ENCODE measurements around the gene PAK5. TPM values are rescaled to one million over a fixed set of nuclear protein-coding genes. Genes with fewer than 3 reads are reported as not detected.

Gene PAK5
- total RNA-seq, 5 donors from 2014 or later (not counting 1 experiment from before 2014, with no cell fraction given), result not detected

DNA sequence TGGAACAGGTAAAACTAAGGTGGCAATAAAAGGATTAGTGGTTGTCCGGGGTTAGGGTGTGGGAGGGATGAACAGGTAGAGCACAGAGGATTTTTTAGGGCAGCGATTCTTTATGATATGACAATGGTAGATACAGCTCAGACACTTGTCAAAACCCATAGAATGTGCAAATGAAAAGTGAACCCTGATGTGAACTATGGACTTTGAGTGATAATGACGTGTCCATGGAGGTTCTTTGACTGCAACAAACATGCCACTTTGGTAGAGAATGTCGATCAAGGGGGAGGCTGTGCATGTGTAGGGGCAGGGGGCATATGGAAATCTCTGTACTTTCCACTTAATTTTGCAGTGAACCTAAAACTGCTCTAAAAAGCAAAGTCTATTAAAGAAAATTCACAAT lies 223.8 kb downstream of the PAK5 start:
- H3K27ac Mint-ChIP-seq, result no peak overlapping the region
- H3K27ac ChIP-seq (ENCODE audit: low read length), result no peak overlapping the region
- DNase-seq (no peak), ATAC-seq (replicated peaks in 1 of 4) (no peak)
- no peaks in the 10 kb centered on the region for H3K4me1 ChIP-seq (ENCODE audit: control insufficient read depth in 1 of 2, extremely low read depth in 1 of 2, insufficient read depth in 2 of 2, low read length in 2 of 2)
- no peaks in the 10 kb centered on the region for H3K9me3 ChIP-seq
- H3K4me3 Mint-ChIP-seq, result no peak overlapping the region
- ChIA-PET CTCF (no interaction called here), POLR2A (no interaction called here)
- no peaks in the 10 kb centered on the region for H3K4me1 Mint-ChIP-seq
- WGBS (ENCODE audit: insufficient coverage), result 43% methylated on average over 2 of the region's 4 CpGs
- H3K36me3 Mint-ChIP-seq, result no peaks in the 10 kb centered on the region
- peaks cover 0 to 13% of the 10 kb centered on the region in 2 donors for H3K27me3 Mint-ChIP-seq
- no peaks in the 10 kb centered on the region for H3K36me3 ChIP-seq (ENCODE audit: control insufficient read depth in 2 of 2, extremely low read depth in 1 of 2, insufficient read depth in 1 of 2, low read length in 1 of 2)
- no peaks in the 10 kb centered on the region for H3K9me3 Mint-ChIP-seq
- no peak overlapping the region for H3K4me3 ChIP-seq (ENCODE audit: control insufficient read depth in 1 of 2, extremely low read depth in 1 of 2, low read length in 1 of 2)
- H3K27me3 ChIP-seq (replicated peaks in 1 of 2; ENCODE audit: control insufficient read depth in 2 of 2, extremely low read depth in 1 of 2, insufficient read depth in 2 of 2, low read length in 1 of 2), result peaks cover 0 to 5% of the 10 kb centered on the region in 2 experiments

DNA sequence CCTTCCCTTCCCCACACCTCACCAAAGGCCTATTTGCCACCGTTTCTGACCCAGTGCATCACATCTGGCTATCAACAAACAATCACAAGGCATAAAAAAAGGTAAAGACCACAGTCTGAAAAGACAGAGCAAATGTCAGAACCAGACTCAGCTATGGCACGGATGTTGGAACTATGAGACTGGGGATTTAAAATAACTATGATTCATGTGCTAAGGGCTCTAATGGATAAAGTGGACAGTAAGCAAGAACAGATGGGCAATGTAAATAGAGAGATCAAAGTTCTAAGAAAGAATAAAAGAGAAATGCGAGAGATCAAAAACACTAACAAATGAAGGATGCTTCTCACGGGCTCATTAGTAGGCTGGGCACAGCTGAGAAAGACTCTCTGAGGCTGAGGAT lies 225.0 kb downstream of the PAK5 start:
- ChIA-PET POLR2A (no interaction called here), CTCF (interaction anchor here (0.7 to 1.2 kb wide), 2 partner anchors 22 to 206 kb away, joined by 3 to 5 read pairs; no protein-coding TSS in a partner anchor)
- DNase-seq, result no peak
- Histone ChIP-seq H3K27me3 (replicated peaks in 1 of 2; ENCODE audit: control insufficient read depth in 2 of 2, extremely low read depth in 1 of 2, insufficient read depth in 2 of 2, low read length in 1 of 2) (peaks cover 0 to 5% of the 10 kb centered on the region in 2 experiments), H3K36me3 (ENCODE audit: control insufficient read depth in 2 of 2, extremely low read depth in 1 of 2, insufficient read depth in 1 of 2, low read length in 1 of 2) (no peaks in the 10 kb centered on the region), H3K4me3 (ENCODE audit: control insufficient read depth in 1 of 2, extremely low read depth in 1 of 2, low read length in 1 of 2) (no peak overlapping the region), H3K9me3 (no peaks in the 10 kb centered on the region), H3K27ac (ENCODE audit: low read length) (no peak overlapping the region), H3K4me1 (ENCODE audit: control insufficient read depth in 1 of 2, extremely low read depth in 1 of 2, insufficient read depth in 2 of 2, low read length in 2 of 2) (no peaks in the 10 kb centered on the region)
- WGBS (ENCODE audit: insufficient coverage), result 90% methylated on average over 2 of the region's 4 CpGs
- Mint-ChIP-seq H3K36me3 (no peaks in the 10 kb centered on the region), H3K4me3 (no peak overlapping the region), H3K4me1 (no peaks in the 10 kb centered on the region), H3K27me3 (peaks cover 0 to 8% of the 10 kb centered on the region in 2 donors), H3K9me3 (no peaks in the 10 kb centered on the region), H3K27ac (no peak overlapping the region)
- ATAC-seq (replicated peaks in 1 of 4), result no peak

- Mint-ChIP-seq H3K9me3 (no peaks in the 10 kb centered on the region), H3K27me3 (peaks cover 0 to 8% of the 10 kb centered on the region in 2 donors), H3K36me3 (no peaks in the 10 kb centered on the region), H3K27ac (no peak overlapping the region), H3K4me3 (no peak overlapping the region), H3K4me1 (no peaks in the 10 kb centered on the region)
- 92% methylated on average over 7 of the region's 9 CpGs for WGBS (ENCODE audit: insufficient coverage)
- no peak overlapping the region for H3K27ac ChIP-seq (ENCODE audit: low read length)
- POLR2A ChIA-PET, result no interaction called here
- no peaks in the 10 kb centered on the region for H3K4me1 ChIP-seq (ENCODE audit: control insufficient read depth in 1 of 2, extremely low read depth in 1 of 2, insufficient read depth in 2 of 2, low read length in 2 of 2)
- H3K27me3 ChIP-seq (replicated peaks in 1 of 2; ENCODE audit: control insufficient read depth in 2 of 2, extremely low read depth in 1 of 2, insufficient read depth in 2 of 2, low read length in 1 of 2), result peaks cover 0 to 5% of the 10 kb centered on the region in 2 experiments
- H3K9me3 ChIP-seq, result no peaks in the 10 kb centered on the region
- DNase-seq, result no peak
- no peaks in the 10 kb centered on the region for H3K36me3 ChIP-seq (ENCODE audit: control insufficient read depth in 2 of 2, extremely low read depth in 1 of 2, insufficient read depth in 1 of 2, low read length in 1 of 2)
- H3K4me3 ChIP-seq (ENCODE audit: control insufficient read depth in 1 of 2, extremely low read depth in 1 of 2, low read length in 1 of 2), result no peak overlapping the region
- CTCF ChIA-PET, result interaction anchor here in 1 of 2 donors (0.6 kb wide), 1 partner anchor 345 kb away, joined by 5 read pairs; no protein-coding TSS in a partner anchor
- no peak for ATAC-seq (replicated peaks in 1 of 4)
Measured at GRCh38 chr20:9611921-9612320, 227.0 kb downstream of the PAK5 start.

GRCh38 chr20:9610665-9611064 lies 228.2 kb downstream of the PAK5 start:
- peaks cover 0 to 2% of the 10 kb centered on the region in 2 experiments for H3K27me3 ChIP-seq (replicated peaks in 1 of 2; ENCODE audit: control insufficient read depth in 2 of 2, extremely low read depth in 1 of 2, insufficient read depth in 2 of 2, low read length in 1 of 2)
- Mint-ChIP-seq H3K4me3 (no peak overlapping the region), H3K36me3 (no peaks in the 10 kb centered on the region), H3K27me3 (peaks cover 0 to 8% of the 10 kb centered on the region in 2 donors), H3K4me1 (no peaks in the 10 kb centered on the region), H3K9me3 (no peaks in the 10 kb centered on the region), H3K27ac (no peak overlapping the region)
- no peak for ATAC-seq (replicated peaks in 1 of 4)
- no peaks in the 10 kb centered on the region for H3K36me3 ChIP-seq (ENCODE audit: control insufficient read depth in 2 of 2, extremely low read depth in 1 of 2, insufficient read depth in 1 of 2, low read length in 1 of 2)
- POLR2A ChIA-PET, result no interaction called here
- DNase-seq, result no peak
- H3K4me3 ChIP-seq (ENCODE audit: control insufficient read depth in 1 of 2, extremely low read depth in 1 of 2, low read length in 1 of 2), result no peak overlapping the region
- H3K4me1 ChIP-seq (ENCODE audit: control insufficient read depth in 1 of 2, extremely low read depth in 1 of 2, insufficient read depth in 2 of 2, low read length in 2 of 2), result no peaks in the 10 kb centered on the region
- H3K9me3 ChIP-seq, result no peaks in the 10 kb centered on the region
- CTCF ChIA-PET, result interaction anchor here (1.5 to 1.6 kb wide), 2 partner anchors 202 to 203 kb away, joined by 8 to 19 read pairs; no protein-coding TSS in a partner anchor
- no peak overlapping the region for H3K27ac ChIP-seq (ENCODE audit: low read length)
- whole genome bisulfite sequencing (ENCODE audit: insufficient coverage), result 100% methylated on average over 2 of the region's 7 CpGs

- no peaks in the 10 kb centered on the region for H3K9me3 ChIP-seq
- H3K27me3 ChIP-seq (replicated peaks in 1 of 2; ENCODE audit: control insufficient read depth in 2 of 2, extremely low read depth in 1 of 2, insufficient read depth in 2 of 2, low read length in 1 of 2), result no peaks in the 10 kb centered on the region
- CTCF ChIA-PET, result interaction anchor here (0.6 to 1.6 kb wide), 10 partner anchors 11 to 371 kb away, joined by 3 to 19 read pairs (median 4); no protein-coding TSS in a partner anchor
- no peak overlapping the region for H3K4me3 ChIP-seq (ENCODE audit: control insufficient read depth in 1 of 2, extremely low read depth in 1 of 2, low read length in 1 of 2)
- whole genome bisulfite sequencing (ENCODE audit: insufficient coverage), result no CpG with 5 or more reads among the region's 7 CpGs
- no peaks in the 10 kb centered on the region for H3K4me1 ChIP-seq (ENCODE audit: control insufficient read depth in 1 of 2, extremely low read depth in 1 of 2, insufficient read depth in 2 of 2, low read length in 2 of 2)
- Mint-ChIP-seq H3K9me3 (no peaks in the 10 kb centered on the region), H3K4me3 (no peak overlapping the region), H3K27ac (no peak overlapping the region), H3K36me3 (no peaks in the 10 kb centered on the region), H3K27me3 (peaks cover 0 to 3% of the 10 kb centered on the region in 2 donors), H3K4me1 (no peaks in the 10 kb centered on the region)
- no peak overlapping the region for H3K27ac ChIP-seq (ENCODE audit: low read length)
- POLR2A ChIA-PET, result no interaction called here
- ATAC-seq (replicated peaks in 1 of 4), result no peak
- DNase-seq, result peak in 15 of 35 experiments; percentile 1 to 45 (median 10)
- H3K36me3 ChIP-seq (ENCODE audit: control insufficient read depth in 2 of 2, extremely low read depth in 1 of 2, insufficient read depth in 1 of 2, low read length in 1 of 2), result no peaks in the 10 kb centered on the region
Measured at GRCh38 chr20:9609887-9610502, 228.9 kb downstream of the PAK5 start.

DNA sequence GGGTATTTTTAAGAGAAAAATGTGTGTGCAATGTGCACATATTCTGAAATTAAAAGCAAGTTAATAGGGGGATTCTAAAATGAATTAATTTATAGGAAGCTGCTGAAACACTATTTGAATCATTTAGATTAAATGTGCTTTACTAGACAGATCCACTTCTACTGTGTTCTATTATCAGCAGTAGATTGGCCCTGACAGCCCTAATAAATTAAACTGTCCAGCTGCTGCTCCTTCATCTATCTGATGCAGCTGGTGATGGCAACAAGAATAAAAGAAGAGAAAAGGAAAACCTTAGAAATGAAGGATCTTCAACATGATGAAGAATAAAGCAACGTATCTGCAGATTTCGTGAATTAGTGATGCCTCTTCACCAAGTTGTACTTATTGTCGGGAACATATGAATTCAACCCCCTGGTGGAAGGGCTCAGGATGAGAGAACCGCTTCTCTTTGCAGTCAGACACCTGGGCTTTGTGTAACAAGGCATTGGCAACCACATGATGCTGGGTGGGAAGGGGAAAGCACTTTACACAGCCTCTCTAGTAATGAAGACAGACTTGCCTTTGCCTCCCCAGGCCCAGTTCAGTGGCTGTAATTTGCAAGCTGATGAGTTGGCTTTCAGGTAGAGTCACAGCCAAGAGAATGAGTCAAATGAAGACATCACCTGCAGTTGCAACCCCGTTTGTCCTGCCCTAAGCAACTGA lies 230.1 kb downstream of the PAK5 start:
- CTCF ChIA-PET, result interaction anchor here (1.0 to 1.8 kb wide), 3 partner anchors 12 to 201 kb away, joined by 3 to 19 read pairs (median 5); no protein-coding TSS in a partner anchor
- H3K27ac ChIP-seq (ENCODE audit: low read length), result no peak overlapping the region
- H3K4me3 ChIP-seq (ENCODE audit: control insufficient read depth in 1 of 2, extremely low read depth in 1 of 2, low read length in 1 of 2), result no peak overlapping the region
- no peaks in the 10 kb centered on the region for H3K4me1 ChIP-seq (ENCODE audit: control insufficient read depth in 1 of 2, extremely low read depth in 1 of 2, insufficient read depth in 2 of 2, low read length in 2 of 2)
- H3K4me1 Mint-ChIP-seq, result no peaks in the 10 kb centered on the region
- WGBS (ENCODE audit: insufficient coverage), result 72% methylated on average over 4 of the region's 5 CpGs
- H3K27ac Mint-ChIP-seq, result no peak overlapping the region
- H3K36me3 ChIP-seq (ENCODE audit: control insufficient read depth in 2 of 2, extremely low read depth in 1 of 2, insufficient read depth in 1 of 2, low read length in 1 of 2), result no peaks in the 10 kb centered on the region
- H3K4me3 Mint-ChIP-seq, result no peak overlapping the region
- H3K9me3 Mint-ChIP-seq, result no peaks in the 10 kb centered on the region
- DNase-seq, result no peak
- POLR2A ChIA-PET, result interaction anchor here in 1 of 2 donors (0.6 kb wide), 1 partner anchor 85 kb away, joined by 12 read pairs; no protein-coding TSS in a partner anchor
- H3K36me3 Mint-ChIP-seq, result no peaks in the 10 kb centered on the region
- H3K9me3 ChIP-seq, result no peaks in the 10 kb centered on the region
- no peaks in the 10 kb centered on the region for H3K27me3 ChIP-seq (replicated peaks in 1 of 2; ENCODE audit: control insufficient read depth in 2 of 2, extremely low read depth in 1 of 2, insufficient read depth in 2 of 2, low read length in 1 of 2)
- ATAC-seq (replicated peaks in 1 of 4), result no peak
- peaks cover 0 to 3% of the 10 kb centered on the region in 2 donors for H3K27me3 Mint-ChIP-seq
